Activated naive CD8-positive, alpha-beta T cell treated with anti-CD3 and anti-CD28 coated beads, Interleukin-2, amount 10 ng/mL, durations not matched to agents 7 days and 5 days (primary cell): ENCODE measurements around the gene RCC1. TPM values are rescaled to one million over a fixed set of nuclear protein-coding genes. Genes with fewer than 3 reads are reported as not detected.
"Not testable (repeated sequence)": the region's sequence is repeated elsewhere in the genome, so short reads cannot be mapped to it uniquely, and the experiment has no call there.

ENCODE experiments used
- ATAC-seq: fragments of 150-1000 bp; cut with Tn5 transposase; one replicate; pipeline ENCODE4 v1.10.0; 2021; ENCODE audit warnings: low read depth, moderate library complexity
- POLR2A ChIA-PET: fragments of 350-600 bp; sonication (Branson Sonifier 250); formaldehyde crosslinking; loops from one replicate; lab custom pipeline; 2021; ENCODE audit warnings: antibody characterized with exemption; lab: Charles Lee
- DNase-seq: peaks from one replicate; pipeline ENCODE4 v3.0.0; 2021
- H3K27ac Mint-ChIP-seq: one replicate; pipeline ENCODE4 v1.8.0; 2022; ENCODE audit warnings: mild to moderate bottlenecking, mixed read lengths
- H3K27me3 Mint-ChIP-seq: one replicate; pipeline ENCODE4 v1.8.0; 2022; ENCODE audit warnings: mild to moderate bottlenecking, moderate library complexity, mixed read lengths
- H3K36me3 Mint-ChIP-seq: one replicate; pipeline ENCODE4 v1.8.0; 2021; ENCODE audit warnings: mild to moderate bottlenecking, mixed read lengths
- H3K4me1 Mint-ChIP-seq: one replicate; pipeline ENCODE4 v1.8.0; 2021; ENCODE audit warnings: mixed read lengths
- H3K4me3 Mint-ChIP-seq: one replicate; pipeline ENCODE4 v1.8.0; 2022; ENCODE audit warnings: mild to moderate bottlenecking, moderate library complexity, mixed read lengths
- H3K9me3 Mint-ChIP-seq: one replicate; pipeline ENCODE4 v1.8.0; 2021; ENCODE audit warnings: mixed read lengths
- total RNA-seq, 2 experiments: library from RNA; stranded (reverse); gene quantifications; one replicate each; pipeline ENCODE4 v1.2.3, GENCODE V29; 2021

Gene RCC1
- total RNA-seq, 2 experiments from 2014 or later = 46.2 to 51.7 TPM

DNA sequence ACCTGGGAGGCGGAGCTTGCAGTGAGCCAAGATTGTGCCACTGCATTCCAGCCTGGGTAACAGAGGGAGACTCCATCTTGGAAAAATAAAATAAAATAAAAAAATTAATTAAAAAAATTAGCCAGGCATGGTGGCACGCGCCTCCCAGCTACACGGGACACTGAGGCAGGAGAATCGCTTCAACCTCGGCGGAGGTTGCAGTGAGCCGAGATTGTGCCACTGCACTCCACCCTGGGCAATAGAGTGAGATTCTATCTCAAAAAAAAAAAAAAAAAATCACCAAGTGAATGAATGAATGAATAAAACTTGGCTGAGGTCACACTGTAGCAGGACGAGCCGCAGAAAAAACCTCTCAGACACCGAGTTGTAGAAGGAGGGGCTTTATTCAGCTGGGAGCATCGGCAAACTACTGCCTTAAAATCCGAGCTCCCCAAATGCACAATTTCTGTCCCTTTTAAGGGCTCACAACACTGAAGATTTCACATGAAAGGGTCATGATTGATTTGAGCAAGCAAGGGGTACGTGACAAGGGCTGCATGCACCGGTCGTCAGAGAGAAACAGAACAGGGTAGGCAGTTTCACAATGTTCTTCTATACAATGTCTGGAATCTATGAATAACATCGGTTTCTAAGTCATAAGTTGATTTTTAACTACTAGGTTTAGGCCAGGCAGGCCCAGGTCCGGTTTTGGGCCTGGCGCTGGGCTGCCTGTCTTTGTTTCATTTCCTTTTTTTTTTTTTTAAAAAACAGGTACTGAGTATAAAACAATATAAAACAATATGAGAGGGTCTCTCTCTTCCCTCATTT is 80.9 kb downstream of the RCC1 start:
- not testable (repeated sequence) for H3K27ac Mint-ChIP-seq, ATAC-seq, H3K4me1 Mint-ChIP-seq, H3K4me3 Mint-ChIP-seq, H3K9me3 Mint-ChIP-seq, H3K36me3 Mint-ChIP-seq, H3K27me3 Mint-ChIP-seq, DNase-seq
- POLR2A ChIA-PET = interaction anchor here (0.7 to 1.2 kb wide), 2 partner anchors 69 to 105 kb away, joined by 3 to 4 read pairs; no protein-coding TSS in a partner anchor

Other genes with a start within 250 kb of the RCC1 start
- gene SESN2, start 246.5 kb upstream of the RCC1 start, total RNA-seq = 10 to 100 TPM; 14.6 to 16.0 TPM
- gene MED18, start 177.0 kb upstream of the RCC1 start, total RNA-seq = 10 to 100 TPM; 15.4 to 17.7 TPM
- 10 to 100 TPM; 28.3 to 29.7 TPM for gene PHACTR4, start 136.3 kb upstream of the RCC1 start, total RNA-seq
- gene TRNAU1AP, start 47.0 kb downstream of the RCC1 start, total RNA-seq = 10 to 100 TPM; 54.2 to 58.9 TPM
- gene RAB42, start 86.2 kb downstream of the RCC1 start, total RNA-seq = under 1 TPM; 0.50 to 0.79 TPM
- gene TAF12, start 137.0 kb downstream of the RCC1 start, total RNA-seq = 10 to 100 TPM; 29.9 to 30.5 TPM
- gene RNU11, start 142.6 kb downstream of the RCC1 start, total RNA-seq = not detected
- gene GMEB1, start 162.7 kb downstream of the RCC1 start, total RNA-seq = 10 to 100 TPM; 31.7 to 32.7 TPM
- gene YTHDF2, start 230.9 kb downstream of the RCC1 start, total RNA-seq = 10 to 100 TPM; 62.5 to 70.2 TPM